Renal pelvis (tissue), 12 donors: ENCODE results near the gene NRCAM. TPM values are rescaled to one million over a fixed set of nuclear protein-coding genes. Genes with fewer than 3 reads are reported as not detected.
"Not testable (repeated sequence)": the region's sequence is repeated elsewhere in the genome, so short reads cannot be mapped to it uniquely, and the experiment has no call there.

Experiments
- DNase-seq: peaks from one replicate; pipeline ENCODE4 v3.0.0-alpha.2; 2013
- long read RNA-seq, 16 experiments: transcript quantifications; one replicate each; lab custom pipeline, GENCODE V29; 2026
- polyA plus RNA-seq, 3 donors: library from polyadenylated mRNA; unstranded; fragments of 120-200 nt; gene quantifications; one replicate each; pipeline ENCODE4 v1.2.1, GENCODE V29; 2013; ENCODE audit not compliant: insufficient read length in 3 of 3

NRCAM gene
- 10 to 100 TPM; 18.2 to 24.8 (median 20.4) TPM for polyA plus RNA-seq
- long read RNA-seq, donor 1: 0 reads
- long read RNA-seq, donor 2, full-length matches to known transcripts: 2 of 2 reads
- long read RNA-seq, donor 2, partial matches to known transcripts: 0 of 2 reads
- long read RNA-seq, donor 2, other reads (novel, unspliced or antisense): 0 of 2 reads
- long read RNA-seq, donor 3: 0 reads
- long read RNA-seq, donor 4: 0 reads
- long read RNA-seq, donor 5: 0 reads
- long read RNA-seq, donor 6: 0 reads
- long read RNA-seq, donor 7: 0 reads
- long read RNA-seq, donor 8: 0 reads
- long read RNA-seq, donor 9: 0 reads
- long read RNA-seq, donor 10: 0 reads
- long read RNA-seq, donor 11: 0 reads
- long read RNA-seq, donor 12: 0 reads
- long read RNA-seq, donor 13: 0 reads
- long read RNA-seq, donor 14: 0 reads
- long read RNA-seq, donor 15, full-length matches to known transcripts: 2 of 2 reads
- long read RNA-seq, donor 15, partial matches to known transcripts: 0 of 2 reads
- long read RNA-seq, donor 15, other reads (novel, unspliced or antisense): 0 of 2 reads
- long read RNA-seq, donor 16: 0 reads

DNA sequence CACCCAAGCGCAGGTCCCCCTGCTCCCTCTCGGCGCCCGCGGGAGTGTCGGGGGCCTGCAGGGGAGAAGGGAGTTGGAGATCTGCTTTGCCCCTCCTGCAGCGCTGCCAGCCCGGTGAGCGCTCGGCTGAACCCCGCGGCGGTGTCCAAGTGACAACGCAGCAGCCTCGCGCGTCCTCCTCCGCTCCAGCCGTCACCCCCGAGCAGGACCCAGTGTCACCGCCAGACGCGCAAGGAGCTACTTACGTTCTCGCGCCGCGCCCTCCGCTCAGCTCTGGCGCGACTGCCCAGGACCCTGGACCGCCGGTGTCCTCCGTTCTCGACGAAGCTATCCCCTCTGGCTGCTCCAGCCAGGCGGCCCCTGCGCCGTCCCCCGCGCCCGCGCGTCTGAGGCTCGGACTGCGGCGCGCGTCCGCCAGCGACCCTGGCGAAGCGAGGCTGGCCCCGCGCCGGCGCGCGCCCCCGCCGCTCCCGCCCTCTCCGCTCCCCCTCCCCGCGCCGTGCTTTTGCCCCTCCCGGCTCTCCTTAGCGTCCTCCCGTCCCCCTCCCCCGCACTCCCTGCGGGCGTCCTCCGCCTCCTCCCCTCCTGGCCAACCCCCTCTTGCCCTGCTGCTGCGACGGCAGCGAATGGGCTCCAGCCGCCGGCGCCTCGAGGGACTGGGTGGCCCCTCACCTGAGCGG lies at the start of gene NRCAM:
Gene NRCAM, minus strand, starts transcription at position 439 of the 680 bp plus-strand sequence. CDS start 216,372 bp downstream, outside the sequence.
- DNase-seq: peak; percentile 78

DNA sequence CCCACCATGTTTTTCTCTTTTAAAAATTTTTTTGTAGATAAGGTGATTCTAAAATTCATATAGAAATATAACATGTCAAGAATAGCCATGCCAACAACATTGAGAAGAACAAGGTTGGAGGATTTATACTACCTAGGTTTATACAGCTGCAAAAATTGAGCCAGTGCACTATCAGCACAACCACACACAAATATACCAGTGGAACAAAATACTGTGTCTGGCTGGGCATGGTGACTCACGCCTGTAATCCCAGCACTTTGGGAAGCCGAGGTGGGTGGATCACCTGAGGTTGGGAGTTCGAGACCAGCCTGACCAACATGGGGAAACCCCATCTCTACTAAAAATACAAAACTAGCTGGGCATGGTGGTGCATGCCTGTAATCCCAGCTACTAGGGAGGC lies 48.3 kb upstream of the NRCAM start:
- DNase-seq: not testable (repeated sequence)

DNA sequence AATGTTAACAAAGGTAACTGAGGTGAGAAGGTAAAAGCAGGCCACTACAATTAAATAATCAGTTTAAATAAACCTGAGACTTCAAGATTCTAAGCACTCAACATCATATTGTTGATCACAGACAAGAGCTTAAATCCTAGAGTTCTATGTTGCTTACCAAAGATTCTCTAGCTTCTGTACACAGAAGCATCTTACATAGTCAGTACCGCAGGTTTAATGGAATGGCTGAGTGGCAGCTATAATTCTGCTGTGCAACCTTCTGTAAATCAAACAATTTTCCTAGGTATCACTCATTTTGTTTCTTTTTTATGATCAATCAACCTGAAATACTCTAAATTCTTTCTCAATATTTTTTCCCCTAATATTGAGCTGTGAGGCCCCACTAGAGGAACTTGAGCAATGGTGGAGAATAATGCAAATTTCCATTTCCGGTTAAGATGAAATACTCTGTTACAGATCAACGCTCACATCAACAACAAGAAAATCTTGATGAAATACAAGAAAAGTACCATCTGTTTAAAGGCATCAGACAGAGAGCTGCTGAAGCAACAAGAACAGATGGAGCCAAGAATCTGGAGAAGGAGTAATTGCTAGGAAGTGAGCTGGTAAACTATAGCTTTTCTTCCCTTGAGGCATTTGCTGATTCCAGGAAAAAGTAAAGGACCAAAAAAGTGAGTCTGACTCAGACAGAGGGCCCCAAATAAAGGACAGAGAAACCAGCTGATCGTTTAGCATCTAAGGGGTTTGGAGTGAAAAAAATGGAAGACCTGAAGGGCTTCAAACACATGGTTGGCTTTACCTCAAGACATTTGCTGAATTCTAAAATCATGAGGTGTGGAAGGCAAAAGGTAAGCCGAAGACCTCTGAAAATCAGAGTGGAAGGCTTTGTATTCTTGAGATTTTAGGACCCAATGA lies 47.1 kb upstream of the NRCAM start:
- DNase-seq: no peak

DNA sequence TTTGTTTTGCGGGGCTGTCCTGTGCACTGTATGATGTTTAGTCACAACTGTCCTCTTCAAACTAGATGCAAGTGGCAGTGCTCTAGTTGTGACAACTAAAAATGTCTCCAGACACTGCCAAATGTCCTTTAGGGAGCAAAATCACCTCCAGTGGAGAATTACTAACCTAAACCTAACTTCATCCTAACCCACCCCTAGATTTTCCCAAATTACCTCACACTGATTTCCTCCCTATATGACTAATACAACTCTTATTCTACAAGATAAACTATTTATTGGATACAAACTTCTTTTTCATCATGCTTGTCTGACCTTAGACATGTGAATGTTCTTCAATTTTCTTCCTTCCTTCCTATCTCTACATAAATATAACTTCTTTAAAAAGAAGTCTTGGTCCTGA lies 43.3 kb upstream of the NRCAM start:
- no peak for DNase-seq

DNA sequence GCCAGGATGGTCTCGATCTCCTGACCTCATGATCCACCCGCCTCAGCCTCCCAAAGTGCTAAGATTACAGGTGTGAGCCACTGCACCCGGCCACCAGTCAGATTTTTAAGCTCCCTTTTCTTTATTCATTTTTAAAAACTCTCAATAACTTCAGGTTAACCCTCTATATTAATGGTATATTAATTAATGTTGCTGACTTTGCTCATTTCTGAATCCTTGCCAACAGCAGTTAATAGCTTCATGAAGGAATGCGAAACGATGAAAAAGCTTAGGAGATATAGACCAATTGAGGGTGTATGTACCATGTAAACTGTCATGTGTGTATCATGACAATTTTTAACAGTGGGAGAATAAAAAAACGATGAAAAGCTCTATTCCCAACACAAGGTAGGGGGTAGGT lies 42.2 kb upstream of the NRCAM start:
- DNase-seq: no peak

DNA sequence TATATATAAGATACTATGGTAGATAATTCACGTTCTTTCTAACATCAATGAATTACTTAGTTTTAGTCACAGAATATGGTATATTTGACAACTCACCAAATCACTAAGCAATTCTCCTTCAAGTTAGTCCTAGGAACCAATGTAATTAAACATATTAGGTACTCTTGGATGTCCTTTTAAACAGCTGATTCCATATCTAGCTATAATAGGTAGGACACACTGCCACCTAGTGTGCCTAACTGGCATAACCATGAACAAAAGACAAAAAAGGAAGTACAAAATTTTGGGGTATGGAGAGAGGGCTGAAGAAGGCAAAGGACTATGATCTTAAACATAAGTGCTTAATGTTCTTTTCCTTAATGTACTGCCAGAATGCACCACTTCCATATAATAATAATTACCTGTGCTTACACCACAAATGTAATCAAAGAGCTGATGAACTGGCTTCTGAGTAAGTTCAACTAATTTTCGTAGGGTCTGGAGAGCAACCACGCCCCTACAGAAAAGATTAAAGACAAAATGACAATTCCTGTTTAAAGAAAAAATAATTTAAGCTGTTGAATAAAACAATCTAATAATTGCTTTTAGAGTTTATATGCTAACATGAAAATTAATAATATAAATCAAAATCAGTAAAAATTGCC lies 41.0 kb upstream of the NRCAM start:
- peak; percentile 39 for DNase-seq

DNA sequence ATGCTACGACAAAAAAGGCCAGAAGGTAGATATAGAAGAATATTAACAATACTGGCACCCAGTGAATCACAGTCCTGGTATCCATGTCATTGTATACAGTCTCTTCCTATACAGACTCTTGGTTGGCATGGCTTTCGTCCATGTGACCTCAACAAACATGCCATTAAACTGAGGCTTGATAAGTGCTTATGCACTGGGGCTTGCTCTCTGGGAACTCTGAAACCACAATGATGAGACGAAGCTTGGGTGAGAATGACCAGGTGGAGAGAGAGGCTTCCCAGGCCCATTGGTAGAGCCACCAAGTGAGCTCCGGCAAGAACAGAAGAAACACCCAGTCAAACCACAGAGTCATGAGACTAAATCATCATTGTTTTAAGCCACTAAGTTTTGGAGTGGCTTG lies 36.5 kb upstream of the NRCAM start:
- no peak for DNase-seq

DNA sequence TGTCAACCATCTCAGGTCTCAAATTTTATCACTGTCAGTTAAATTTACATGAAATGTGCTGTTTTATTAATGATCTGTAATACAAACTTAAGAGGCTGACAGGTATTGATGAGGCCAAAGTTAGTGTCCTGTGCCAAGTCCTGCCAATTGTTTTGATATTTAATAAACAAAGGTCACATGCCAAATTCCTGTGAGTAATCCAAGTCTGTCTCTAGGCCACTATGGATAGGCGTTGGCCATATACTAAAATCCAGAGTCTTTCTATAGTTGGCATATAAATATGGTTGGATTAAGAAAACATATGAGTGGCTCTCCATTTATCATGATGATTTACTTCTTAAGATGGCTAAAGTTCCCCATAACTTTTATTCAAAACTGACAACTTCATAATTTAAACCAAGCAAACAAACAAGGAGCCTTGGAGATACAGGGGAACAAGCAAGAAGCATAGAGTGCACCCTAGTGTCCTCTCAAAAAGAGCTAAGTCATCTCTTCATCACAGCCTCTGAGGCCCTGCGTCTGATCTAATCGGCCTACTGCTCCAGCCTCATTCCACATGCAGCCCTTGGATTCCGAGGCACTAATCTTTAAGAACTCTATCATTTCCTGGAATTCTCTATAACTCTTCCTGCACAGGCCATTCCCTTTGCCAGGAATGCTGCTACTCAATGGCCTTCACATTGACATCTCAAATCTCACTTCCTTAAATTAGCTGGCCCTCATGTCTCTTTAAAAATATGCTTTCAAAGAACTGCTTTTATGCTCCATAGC lies 32.7 kb upstream of the NRCAM start:
- no peak for DNase-seq

DNA sequence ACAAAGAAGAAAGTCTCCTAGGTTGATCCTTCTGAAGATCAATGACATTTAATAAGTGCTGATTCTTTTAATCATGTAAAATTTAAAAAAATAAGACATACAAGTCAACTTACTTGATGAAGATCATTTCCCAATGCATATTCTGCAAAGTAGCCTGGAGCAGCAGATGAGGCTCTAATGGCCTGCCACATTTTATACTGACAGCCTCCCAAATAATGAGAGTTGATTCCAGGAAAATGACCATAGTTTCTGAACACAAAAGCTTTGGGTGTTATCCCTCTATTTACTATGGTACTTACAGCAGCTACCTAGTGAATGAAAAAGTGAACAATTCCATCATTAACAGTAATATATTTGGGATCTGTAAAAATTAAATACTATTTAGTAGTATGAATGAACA lies 31.4 kb upstream of the NRCAM start:
- no peak for DNase-seq

DNA sequence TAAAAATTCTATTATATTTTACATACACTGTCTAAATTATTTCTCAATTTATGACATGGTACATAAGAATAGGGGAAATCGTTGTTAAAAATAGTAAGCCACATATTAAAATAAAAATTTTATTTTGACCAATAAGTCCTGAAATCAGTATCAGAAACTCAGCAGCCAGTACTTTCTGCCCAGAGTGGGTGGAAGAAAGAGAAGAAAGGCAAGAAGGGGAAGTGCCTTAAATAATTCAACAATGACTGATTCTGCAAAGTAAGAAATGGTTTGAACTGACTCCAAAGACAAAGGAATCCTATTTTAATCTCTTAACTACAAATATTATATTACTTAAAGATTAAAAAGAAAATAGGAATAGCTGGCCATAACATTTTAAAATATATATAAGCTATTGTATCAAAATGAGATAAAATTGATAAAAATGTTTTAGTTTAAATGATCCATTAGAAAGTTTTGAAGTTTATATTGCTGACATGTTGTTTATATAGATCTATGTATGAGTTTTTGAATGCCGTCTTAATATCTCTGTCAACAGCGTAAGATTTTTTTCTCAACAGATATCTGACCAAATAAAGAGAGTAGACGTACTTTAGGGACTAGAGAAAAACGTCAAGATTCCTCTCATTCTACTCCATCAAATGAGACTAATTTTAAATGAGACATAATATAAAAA lies 30.2 kb upstream of the NRCAM start:
- DNase-seq: no peak

DNA sequence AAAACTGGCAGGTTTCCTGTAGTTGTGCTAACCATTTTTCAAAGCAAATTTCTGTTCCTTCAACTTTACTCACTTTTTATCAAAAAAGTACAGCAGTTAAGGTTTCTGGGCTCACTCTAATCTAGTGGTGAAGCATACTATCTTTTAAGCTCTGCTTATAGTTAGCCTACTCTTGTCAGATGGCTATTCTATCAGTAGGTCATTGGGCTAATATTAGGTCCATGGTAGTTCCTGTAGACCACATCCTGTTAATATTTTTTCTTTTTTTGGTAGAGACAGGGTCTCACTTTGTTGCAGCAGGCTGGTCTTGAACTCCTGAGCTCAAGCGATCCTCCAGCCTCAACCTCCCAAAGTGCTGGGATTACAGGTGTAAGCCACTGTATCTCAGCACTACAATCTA lies 27.9 kb upstream of the NRCAM start:
- no peak for DNase-seq

DNA sequence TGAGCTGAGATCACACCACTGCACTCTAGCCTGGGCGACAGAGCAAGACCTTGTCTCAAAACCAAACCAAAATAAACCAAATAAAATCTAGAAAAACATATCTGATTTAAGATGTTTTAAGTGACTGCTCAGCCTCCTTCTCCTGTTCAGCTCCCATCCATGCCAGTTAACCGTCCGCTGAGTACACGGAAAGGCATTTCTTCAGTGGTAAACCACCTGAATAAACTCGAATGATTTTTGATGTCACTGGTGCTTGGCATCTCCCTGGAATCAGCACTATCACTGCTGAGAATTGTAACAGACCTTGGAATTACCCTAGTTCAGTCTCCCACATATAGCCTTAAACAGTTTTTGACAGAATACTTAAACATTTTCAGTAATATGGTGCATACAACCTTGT lies 24.1 kb upstream of the NRCAM start:
- no peak for DNase-seq

DNA sequence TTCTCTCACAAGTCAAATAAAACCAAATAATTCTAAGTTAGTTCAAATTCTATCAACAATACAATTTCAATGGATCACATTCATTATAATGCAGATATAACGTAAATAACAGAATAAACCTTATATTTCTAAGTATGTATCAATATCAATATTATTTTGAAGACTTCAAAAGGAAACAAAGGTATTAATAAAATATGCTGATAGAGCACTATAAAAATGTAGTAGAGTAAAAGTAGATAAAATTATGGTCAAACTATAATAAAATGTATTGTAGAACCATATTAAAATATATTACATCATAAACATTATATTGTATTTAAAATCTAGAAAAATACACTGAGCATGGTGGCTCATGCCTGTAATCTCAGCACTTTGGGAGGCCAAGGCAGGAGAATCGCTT lies 23.5 kb upstream of the NRCAM start:
- DNase-seq: no peak

DNA sequence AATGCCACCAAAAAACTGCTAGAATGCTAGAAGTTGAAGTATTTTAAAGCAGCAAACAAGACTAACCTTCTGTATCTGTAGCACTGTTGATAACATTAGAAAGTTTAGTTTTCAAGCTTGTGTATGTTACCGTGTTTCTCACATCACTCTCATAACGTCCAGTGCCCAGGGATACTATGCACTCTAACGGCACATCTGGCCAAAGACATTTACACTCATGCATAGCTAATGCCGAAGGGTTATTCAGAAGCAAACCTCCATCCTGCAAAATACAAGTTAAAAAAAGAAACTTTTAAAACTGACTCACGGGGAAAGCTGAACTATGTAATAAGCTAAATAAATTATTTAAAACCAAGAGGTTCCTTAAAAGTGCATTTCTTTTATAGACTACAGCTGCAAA lies 22.9 kb upstream of the NRCAM start:
- no peak for DNase-seq

DNA sequence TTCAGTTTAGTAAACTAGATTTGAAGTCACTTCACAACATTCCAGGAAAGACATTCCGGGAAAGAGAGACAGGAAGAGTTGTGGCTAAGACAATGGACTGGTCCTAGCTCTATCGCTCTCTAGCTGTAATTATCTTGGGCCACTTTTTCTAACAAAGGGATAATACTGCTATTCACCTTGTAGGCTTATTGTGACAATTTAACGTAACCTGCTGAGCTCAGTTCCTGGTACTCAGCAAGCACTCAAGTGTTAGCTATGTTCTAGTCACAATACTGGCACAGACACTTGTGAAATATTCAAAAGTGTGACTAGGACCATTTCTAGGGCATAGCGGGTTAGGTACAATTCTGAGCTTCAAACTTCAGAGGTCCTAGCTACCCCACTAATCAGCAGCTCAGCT lies 12.0 kb upstream of the NRCAM start:
- no peak for DNase-seq

DNA sequence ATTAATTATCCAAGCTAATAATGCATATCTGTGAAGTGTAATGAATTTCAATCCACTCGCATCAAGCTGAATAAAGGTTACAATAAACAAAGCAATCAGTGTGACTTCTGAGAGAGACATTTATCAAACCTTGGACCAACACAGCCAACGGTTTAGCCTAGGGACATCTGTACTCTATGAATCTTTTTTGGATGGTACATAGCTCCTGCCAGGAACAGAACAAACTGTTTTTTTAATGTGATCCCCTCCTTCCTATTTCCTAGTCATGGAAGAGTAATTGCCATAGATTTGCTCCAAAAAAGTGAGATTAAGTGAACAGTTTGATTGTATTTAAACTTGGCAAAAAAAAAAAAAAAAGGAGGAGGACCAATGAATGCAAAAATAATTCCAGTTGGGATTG lies 11.2 kb upstream of the NRCAM start:
- DNase-seq: no peak

DNA sequence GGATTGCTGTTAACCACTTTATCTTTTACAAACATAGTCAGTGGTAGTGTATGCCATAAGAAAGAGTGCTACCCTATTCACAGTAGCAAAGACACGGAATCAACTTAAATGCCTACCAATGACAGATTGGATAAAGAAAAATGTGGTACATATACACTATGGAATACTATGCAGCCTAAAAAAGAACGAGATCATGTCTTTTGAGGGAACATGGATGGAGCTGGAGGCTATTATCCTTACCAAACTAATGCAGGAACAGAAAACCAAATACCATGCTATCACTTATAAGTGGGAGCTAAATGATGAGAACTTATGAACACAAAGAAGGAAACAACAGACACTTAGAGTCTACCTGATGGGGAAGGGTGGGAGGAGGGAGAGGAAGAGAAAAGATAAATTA lies 10.1 kb upstream of the NRCAM start:
- not testable (repeated sequence) for DNase-seq

DNA sequence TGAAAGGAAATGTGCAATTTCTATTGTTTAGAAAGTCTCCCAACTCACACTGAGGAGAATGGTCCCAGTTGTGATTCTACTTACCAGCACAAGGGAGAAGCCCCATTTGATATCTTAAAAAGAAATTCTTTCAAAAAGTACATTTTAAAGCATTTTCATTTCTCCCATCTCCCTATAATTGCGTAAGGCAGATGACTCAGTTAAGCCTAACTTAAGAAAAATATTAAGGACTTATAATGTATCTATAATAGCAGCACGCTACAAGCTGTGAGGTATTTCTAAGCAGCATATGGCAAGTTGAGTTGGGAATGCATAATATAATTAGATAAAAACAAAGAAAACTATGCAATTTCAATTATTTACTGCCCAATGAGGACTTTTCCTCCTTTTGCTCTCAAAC lies 8.5 kb upstream of the NRCAM start:
- no peak for DNase-seq

DNA sequence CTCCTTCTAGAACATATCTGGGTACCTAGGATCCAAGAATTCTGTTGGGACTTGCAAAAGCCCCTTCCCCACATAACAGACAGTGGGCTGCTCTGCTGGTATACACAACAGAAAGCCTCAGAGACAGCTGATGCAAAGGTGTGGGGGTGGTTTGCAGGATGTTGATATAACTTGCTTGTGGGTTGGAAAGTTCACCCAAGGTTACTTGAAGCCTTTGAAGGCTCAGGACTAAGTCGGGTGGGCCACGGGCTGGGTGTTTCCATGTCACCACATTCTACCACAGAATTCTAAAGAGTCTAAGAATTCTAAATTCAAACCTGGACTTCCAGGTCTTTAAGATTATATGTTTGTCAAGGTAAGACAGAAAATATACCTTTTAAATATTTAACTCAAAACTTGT lies 7.4 kb upstream of the NRCAM start:
- DNase-seq: no peak

DNA sequence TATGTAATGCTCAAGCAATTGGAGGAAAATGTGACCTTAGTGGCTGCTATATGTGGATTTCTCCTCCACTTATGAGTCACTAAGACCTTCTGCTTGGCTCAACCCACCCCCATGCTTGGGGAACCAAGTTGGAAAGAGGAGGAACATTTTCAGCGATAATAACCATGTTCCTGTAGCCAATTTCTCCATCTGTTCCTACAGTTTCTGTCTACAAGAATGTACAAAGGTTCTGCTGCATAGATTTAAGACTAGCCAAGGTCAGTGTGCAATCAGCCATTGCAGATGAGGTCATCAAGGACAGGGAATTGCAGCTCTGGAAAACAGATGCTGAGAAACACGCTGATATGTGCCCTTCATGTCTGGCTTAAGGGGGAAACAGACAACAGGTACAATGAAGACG lies 5.6 kb upstream of the NRCAM start:
- peak; percentile 17 for DNase-seq
